GM19351 (cell line): ENCODE results near the gene RAB11FIP4.
"Not testable (repeated sequence)": the region's sequence is repeated elsewhere in the genome, so short reads cannot be mapped to it uniquely, and the experiment has no call there.

Experiments
- ATAC-seq: cut with Tn5 transposase; IDR thresholded peaks from one replicate; pipeline ENCODE4 v1.9.1; 2021; ENCODE audit warnings: mild to moderate bottlenecking, moderate library complexity; ENCODE audit not compliant: unreplicated experiment

The RAB11FIP4 gene, protein sequence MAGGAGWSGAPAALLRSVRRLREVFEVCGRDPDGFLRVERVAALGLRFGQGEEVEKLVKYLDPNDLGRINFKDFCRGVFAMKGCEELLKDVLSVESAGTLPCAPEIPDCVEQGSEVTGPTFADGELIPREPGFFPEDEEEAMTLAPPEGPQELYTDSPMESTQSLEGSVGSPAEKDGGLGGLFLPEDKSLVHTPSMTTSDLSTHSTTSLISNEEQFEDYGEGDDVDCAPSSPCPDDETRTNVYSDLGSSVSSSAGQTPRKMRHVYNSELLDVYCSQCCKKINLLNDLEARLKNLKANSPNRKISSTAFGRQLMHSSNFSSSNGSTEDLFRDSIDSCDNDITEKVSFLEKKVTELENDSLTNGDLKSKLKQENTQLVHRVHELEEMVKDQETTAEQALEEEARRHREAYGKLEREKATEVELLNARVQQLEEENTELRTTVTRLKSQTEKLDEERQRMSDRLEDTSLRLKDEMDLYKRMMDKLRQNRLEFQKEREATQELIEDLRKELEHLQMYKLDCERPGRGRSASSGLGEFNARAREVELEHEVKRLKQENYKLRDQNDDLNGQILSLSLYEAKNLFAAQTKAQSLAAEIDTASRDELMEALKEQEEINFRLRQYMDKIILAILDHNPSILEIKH

DNA sequence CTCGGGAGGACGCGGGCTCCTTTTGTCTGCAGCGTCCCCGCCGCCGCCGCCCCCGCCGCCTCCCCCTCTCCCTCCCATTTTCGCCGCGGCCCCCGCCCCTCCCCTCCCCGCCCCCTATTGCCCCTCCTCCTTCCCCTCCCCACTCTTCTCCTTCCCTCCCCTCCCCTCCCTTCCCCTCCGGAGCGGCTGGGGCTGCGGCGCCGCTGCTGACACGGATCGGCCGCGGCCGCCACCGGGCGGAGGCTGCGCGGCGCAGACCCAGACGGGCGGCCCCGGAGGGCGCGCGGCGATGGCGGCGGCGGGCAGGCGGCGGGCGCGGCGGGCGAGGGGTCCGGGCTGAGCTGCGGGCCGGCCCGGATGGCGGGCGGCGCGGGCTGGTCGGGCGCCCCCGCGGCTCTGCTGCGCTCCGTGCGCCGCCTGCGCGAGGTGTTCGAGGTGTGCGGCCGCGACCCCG, at the start of gene RAB11FIP4:
Gene RAB11FIP4, plus strand, starts transcription at position 180 of the 454 bp plus-strand sequence. Its CDS starts 178 bp downstream, at position 358.
- no peak for ATAC-seq

DNA sequence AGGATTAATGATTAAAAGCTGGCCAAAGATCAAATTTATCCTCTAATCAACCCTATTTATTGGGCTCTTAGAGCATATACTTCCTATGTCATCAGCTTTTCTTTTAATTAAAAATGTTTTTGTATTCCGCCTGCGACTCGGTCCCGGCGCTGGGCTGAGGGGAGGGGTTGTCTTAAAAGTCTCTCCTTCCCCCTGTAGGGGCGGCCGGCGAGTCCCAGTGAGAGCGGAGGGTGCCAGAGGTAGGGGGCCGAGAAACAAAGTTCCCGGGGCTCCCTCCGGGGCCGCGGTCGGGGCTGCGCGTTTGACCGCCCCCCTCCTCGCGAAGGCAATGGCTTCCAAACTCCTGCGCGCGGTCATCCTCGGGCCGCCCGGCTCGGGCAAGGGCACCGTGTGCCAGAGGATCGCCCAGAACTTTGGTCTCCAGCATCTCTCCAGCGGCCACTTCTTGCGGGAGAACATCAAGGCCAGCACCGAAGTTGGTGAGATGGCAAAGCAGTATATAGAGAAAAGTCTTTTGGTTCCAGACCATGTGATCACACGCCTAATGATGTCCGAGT, 46.2 kb upstream of the RAB11FIP4 start:
- ATAC-seq, result not testable (repeated sequence)

DNA sequence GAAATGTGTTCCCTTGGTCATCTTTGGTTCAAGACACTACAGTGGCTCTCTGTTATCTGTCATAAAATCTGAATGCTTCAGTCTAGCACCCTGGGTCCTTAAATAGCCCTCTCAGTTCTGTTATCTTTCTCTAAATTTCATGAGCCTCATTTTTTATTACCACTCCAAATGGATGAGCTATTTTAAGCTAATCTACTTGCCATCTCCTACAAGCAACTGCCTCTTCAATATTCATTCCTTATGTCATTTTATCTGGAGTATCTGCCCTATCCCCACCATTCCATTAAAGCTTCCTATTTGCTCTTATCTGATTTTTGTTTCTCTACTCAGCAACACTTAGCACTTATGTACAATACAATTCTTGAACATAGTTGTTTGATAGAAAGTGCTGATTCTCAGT, 42.0 kb upstream of the RAB11FIP4 start:
- ATAC-seq, result no peak

DNA sequence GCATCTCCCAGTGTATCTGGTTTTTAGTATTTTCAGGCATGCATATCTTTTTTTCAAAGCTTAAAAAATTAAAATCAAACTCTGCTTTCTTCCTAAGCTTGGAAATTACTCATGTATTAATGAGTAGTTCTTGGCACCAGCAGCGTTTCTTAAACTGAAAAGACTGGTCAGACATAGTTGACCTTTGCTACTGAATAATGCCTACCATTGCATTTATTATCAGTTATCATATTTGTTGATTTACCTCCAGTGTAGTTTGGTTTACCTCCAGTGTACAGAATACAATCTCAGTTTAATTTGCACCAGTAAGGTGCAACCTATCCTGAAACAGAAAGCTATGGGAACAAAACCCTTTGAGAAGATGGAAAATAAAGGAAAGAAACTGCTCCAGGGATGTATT, 35.5 kb upstream of the RAB11FIP4 start:
- ATAC-seq, result no peak

DNA sequence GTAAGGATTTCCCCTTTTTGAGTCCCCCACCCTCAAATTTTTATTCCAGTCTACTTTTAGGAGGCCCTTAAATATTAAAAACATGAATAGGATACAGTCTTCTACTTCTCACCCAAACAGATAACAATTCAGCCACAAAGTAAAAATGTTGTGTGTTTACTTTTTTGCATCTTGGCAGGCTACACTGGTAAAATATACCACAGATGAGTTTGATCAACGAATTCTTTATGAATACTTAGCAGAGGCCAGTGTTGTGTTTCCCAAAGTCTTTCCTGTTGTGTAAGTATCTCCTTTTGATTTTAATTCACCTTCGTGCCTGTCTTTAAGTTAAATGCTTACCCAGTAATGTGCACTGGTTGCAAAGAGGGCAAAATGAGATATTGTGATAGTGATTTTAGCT, 34.4 kb upstream of the RAB11FIP4 start:
- ATAC-seq, result no peak

DNA sequence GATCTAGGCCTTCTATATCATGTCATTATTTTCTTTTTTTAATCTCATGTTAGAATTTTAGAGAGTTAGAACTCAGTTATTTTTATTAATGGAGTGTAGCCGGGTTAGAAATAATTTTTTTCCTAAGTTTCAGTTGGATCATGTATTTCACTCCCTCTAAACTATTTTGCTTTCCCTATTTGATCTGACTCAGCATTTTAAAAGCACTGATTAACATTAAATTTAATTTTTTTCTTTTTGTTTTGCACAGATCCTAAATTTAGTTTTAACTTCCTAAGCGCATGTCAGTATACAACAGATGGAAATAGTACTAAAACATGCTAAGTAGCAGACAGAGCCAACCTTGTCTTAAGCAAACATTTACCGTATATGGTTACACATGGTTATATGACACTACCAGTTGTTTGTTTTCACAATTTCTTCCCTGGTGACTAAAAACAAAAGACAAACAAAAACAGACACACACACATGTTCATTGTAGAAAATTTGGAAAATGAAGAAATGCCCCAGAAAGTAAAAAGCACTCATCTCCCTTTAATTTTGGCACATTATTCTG, 33.6 kb upstream of the RAB11FIP4 start:
- no peak for ATAC-seq

DNA sequence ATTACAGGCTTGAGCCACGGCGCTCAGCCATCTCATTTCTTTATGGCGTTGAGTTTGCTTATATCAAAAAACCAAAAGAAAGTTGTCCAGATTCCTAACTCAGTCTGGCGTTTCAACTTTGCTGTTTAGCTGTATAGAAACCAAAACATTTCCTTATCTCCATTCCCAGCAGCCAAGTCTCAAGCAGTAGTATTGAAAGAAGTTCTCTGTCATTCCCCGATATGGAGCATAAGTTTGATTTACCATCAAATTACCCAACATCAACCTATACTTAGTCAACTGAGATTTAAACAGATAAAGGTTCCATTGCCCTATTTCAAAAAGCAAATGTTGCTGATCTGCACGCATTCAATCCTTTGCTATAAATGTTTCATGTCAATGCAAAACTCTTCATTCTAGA, 27.5 kb upstream of the RAB11FIP4 start:
- no peak for ATAC-seq

DNA sequence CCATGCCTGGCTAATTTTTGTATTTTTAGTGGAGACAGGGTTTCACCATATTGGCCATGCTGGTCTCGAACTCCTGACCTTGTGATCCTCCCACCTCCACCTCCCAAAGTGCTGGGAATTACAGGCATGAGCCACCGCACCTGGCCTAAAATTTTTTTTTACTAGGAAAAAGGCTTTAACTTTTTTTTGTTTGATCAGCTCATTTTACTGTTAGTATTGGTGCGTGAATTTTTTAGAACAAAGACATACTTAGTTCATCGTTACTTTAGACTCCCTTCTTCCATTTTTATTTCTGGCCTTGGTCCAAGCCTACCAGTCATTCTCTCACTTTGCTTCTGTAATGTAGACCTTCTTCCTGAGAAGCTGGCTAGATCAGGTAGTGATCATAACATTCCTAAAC, 25.4 kb upstream of the RAB11FIP4 start:
- ATAC-seq, result no peak

DNA sequence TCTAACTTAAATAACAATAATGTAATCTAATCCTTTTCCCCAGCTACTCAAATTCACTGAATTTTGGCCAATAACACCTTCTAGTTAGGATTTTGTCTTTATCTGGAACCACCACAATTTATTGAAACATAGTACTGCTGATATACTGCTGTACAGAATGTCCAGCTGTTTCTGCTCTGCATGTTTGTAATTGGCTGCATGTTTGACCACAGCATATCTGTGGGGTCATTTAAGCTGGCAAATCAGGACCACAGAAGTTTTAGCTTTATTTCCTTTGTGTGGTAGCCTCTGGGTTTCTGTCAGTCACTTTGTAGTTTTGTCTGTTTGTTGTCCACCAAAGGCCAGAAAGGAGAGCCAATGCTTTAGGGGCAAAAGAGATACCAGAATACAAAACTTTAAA, 22.2 kb upstream of the RAB11FIP4 start:
- ATAC-seq, result no peak

DNA sequence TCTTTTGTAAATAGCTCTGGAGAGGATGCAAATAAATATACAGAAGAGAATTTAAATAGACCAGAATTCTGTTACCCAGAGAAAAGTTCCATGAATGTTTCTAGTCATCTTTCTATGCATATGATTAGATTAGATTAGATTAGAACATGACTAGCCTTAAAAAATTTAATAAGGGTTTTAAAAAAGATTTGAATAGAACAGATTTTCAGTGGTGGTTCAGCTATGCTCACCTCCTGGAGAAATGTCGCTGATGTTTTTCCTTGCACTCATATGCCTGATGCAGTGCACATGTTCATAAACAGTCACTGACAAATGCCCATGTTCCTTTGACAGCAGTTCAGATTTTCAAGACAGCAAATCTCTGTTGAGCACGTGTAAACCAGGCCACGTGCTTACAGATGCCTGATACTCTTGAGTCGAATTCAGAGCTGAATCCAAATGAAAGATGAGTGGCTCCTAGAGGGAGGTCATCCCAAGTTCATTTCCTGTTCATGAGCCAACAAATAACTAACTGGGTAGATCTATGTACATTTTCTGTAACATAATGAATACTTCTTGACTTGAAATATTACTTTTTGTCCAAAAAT, 19.9 kb upstream of the RAB11FIP4 start:
- no peak for ATAC-seq

DNA sequence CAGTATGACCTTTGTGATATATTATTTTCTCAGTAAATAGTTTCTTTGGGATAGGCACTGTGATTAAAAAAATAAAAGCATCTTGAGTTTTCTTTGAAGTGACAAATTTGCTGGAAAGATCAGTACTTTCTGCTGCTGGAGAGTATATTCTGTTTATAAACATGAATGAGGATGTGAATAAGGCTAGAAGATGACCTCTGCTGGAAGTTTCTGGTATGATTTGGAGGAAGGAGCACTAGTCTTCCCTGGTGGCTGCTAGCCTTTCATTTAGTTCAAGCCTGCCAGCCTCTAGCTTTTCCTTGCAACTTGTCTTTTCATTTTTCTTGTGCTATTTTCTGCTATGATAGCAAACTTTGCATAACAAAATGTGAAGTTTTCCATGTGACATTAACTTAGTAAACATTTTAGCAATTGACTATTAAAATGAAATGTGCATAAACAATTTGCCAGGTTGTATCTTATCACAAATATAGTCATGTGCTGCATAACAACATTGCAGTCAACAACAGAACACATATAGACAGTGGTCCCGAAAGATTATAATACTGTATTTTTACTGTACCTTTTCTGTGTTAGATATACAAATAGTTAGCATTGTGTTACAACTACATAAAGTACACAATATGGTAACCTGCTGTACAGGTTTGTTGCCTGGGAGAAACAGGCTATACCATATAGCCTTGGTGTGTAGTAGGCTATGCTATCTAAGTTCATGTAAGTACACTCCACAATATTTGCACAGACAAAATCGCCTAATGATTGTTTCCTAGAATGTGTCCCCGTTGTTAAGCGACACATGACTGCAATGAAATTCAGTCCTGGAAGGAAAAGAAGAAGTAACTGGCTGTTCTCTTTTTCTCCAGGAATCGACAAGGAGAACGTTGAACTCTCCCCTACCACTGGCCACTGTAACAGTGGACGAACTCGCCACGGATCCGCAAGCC, 18.1 kb upstream of the RAB11FIP4 start:
- no peak for ATAC-seq

DNA sequence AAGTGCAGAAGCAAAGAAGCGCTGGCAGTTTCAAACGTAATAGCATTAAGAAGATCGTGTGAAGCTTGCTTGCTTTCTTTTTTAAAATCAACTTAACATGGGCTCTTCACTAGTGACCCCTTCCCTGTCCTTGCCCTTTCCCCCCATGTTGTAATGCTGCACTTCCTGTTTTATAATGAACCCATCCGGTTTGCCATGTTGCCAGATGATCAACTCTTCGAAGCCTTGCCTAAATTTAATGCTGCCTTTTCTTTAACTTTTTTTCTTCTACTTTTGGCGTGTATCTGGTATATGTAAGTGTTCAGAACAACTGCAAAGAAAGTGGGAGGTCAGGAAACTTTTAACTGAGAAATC, 17.4 kb upstream of the RAB11FIP4 start:
- no peak for ATAC-seq

DNA sequence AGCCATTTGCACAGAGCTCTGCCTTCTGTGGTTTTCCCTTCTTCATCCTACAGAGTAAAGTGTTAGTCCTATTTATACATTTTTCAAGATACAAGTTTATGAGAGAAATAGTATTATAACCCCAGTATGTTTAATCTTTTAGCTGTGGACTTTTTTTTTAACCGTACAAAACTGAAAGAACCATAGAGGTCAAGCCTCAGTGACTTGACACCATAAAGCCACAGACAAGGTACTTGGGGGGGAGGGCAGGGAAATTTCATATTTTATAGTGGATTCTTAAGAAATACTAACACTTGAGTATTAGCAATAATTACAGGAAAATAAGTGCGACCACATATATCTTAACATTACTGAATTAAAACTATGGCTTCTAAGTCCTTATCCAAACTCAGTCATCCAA, 17.0 kb upstream of the RAB11FIP4 start:
- ATAC-seq, result no peak

DNA sequence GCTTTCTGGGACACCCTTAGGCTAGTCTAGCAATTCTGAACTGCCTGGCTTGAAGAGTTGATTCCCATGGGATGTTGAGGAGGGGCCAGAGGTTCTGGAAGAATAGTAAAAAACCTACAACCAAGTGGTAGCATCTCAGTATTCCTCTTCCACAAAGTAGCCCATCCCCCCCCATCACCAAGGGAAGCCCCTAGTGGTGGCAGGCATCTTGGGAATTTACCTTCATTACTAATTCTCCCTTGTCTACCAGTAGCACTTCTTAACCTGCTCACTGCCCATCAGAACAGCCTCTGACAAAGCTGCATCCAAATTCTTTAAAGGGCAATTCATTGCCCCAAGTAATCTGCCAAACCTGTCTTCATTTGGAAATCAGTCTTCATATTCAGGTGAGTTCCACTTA, 12.8 kb upstream of the RAB11FIP4 start:
- ATAC-seq, result no peak

DNA sequence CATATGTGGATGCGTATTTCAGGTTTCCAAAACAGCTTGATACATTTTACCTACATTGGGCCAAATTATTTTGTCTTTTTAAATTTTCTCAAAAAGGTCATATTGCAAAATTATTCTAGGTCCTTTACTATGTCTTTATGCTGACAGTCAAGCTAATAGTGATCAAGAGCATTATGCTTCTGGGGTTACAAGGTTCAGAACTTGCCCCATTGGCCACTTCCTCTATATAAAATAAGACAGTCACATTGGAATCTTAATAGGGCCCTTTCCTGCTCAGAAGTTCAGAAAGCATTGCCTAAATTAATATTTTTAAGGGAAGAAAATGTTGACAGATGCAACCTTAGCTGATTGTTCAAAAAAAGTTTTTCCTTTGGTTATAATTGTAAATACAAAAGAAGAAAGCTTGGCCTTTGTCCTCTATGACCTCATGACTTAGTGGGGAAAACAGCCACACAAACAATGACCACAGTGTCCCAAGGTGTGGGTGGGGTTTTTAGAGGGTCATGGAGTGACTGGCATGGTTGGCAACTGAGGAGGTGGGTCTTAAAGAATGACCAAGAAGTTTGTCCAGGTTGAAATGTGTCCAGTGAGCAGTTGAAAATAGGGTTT, 11.8 kb upstream of the RAB11FIP4 start:
- no peak for ATAC-seq

DNA sequence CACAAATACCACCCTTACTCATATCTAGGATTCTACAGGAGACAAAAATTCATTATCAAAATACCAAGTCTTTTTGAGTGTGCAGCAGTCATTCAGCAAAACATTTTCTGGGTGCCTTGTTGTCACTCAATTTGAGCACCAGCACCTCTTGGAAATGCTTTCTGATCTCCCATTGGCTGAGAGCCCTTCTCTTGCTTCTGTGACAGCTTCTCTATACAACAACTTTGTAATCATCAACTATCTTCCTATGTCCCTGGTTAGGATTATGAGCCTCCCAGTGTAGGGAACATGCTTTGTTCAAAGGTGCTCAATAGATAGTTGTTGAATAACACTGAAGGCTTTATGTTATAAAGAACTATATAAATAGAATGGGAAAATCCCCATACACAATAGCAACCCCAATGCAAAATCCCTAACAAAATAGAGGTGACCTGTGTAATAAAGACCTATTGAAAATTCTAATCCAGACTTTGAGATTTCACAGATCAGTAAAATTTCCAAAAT, 10.3 kb upstream of the RAB11FIP4 start:
- no peak for ATAC-seq

DNA sequence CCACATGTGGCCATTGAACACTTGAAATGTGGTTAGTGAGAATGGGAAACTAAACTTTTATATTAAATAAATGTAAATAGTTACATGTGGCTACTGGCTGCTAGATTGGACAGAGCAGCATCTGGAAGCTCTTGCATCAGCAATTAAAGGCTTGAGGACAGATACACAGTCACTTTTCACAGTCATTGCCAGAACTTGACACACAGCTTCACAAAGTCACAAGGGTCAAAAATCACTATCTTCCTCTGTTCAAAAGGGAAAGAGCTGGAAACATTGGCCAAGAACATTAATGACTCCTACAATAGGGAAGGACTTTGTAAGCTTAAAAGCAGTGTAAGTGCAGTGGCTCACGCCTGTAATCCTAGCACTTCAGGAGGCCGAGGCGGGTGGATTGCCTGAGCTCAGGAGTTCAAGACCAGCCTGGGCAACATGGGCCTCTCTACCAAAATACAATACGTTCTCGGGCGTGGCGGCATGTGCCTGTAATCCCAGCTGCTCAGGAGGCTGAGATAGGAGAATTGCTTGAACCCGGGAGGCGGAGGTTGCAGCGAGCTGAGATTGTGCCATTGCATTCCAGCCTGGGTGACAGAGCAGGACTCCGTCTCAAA, 8.7 kb upstream of the RAB11FIP4 start:
- not testable (repeated sequence) for ATAC-seq

DNA sequence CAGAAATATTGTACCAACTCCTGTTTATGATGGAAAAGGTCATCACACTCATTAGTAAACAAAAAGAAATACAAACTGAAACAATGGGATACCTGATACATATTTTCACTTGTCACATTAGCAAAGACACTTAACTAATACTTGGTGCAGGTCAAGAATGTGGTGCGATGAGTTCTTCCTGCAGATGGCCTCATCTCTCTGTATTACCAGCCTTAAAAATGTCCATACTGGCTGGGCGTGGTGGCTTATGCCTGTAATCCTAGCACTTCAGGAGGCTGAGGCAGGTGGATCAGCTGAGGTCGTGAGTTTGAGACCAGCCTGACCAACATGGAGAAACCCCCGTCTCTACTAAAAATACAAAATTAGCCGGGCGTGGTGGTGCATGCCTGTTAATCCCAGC, 8.0 kb upstream of the RAB11FIP4 start:
- not testable (repeated sequence) for ATAC-seq
